Stimulated activated CD8-positive, alpha-beta memory T cell treated with anti-CD3 and anti-CD28 coated beads, Interleukin-12 subunit alpha, Interleukin-12 subunit beta, amount 100 ng/mL, for 4 hours (primary cell): Measurements from ENCODE around the gene BLOC1S3.
"Not testable (repeated sequence)": the region's sequence is repeated elsewhere in the genome, so short reads cannot be mapped to it uniquely, and the experiment has no call there.

Experiments used
- DNase-seq: peaks from one replicate; pipeline ENCODE4 v3.0.0-alpha.2; 2020; ENCODE audit warnings: low read depth

The BLOC1S3 gene

GRCh38 chr19:45224645-45225044 lies 46.1 kb downstream of the BLOC1S3 start:
- DNase-seq, result no peak

GRCh38 chr19:45229056-45229455 lies 50.5 kb downstream of the BLOC1S3 start:
- not testable (repeated sequence) for DNase-seq
